GM19023 (cell line): ENCODE measurements around the gene ALG1L2.
"Not testable (repeated sequence)": the region's sequence is repeated elsewhere in the genome, so short reads cannot be mapped to it uniquely, and the experiment has no call there.

ENCODE experiments used
- ATAC-seq: cut with Tn5 transposase; IDR thresholded peaks from one replicate; pipeline ENCODE4 v1.9.1; 2021; ENCODE audit warnings: mild to moderate bottlenecking, moderate library complexity; ENCODE audit not compliant: unreplicated experiment

The ALG1L2 gene

DNA sequence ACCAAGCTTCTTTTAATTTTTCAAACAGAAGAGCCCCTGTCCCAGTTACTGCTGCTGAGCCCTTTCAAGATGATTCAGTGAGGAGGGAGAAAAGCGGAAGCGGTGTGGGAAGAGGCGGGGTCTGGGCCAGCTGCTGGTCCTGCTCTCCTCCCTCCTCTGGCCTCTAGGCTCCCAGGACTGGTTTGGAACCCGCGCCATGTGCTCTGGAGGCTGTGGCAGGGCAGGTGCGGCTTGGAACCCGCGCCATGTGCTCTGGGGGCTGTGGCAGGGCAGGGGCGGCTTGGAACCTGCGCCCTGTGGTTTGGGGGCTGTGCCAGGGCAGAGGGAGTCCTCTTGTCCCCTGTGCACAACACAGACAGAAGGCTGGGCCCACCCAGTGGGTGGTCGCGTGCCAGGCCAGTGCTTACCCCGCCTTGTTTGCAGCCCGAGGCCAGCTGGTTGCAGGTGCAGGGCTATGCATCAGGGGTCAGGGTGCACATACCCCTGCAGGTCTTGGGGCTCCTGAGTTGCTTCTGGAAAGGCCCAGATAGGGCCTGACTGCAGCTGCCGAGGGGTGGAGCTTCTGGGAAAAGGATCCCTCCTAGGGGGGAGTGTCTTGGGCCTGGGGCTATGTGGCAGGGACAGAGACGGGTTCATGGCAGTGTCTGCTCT lies 12.2 kb downstream of the ALG1L2 start:
- ATAC-seq: peak; percentile 48

DNA sequence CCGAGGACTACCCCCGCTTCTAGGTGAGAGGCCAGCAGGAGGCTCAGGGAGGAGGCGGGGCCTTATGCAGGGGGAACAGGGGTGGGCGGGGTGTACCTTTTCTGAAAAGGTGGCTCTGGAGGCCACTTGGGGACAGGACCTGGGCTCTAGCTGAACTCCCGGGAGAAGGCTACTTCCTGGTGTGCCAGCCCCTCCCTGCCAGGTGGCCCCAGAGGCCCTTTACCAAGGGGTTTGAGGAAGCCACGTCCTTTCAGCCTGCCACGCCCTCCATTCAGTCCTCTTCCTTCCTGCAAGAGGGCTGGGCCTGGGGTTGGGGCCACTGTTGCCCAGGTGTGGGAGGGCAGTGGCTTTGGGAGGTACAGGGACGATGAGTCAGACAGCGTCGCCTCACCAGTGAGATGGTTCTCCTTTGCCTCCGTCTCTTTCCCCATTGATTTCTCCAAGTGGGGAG lies 12.9 kb downstream of the ALG1L2 start:
- ATAC-seq: not testable (repeated sequence)

DNA sequence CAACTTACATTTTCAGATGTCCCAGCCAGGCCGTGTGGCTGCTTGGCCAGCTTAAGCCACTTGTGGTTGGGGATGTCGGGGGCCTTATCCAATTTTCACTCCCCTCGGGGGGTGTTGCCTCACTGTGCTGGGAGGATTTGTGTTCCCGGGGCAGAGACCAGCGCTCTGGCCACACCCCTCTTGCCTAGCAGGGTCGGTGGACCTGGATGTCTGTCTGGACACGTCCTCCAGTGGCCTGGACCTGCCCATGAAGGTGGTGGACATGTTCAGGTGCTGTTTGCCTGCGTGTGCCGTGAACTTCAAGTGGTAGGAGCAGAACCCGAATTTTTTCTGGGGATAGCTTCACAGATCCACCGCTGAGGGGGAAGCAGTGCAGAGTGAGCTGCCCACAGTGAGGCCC lies 14.2 kb downstream of the ALG1L2 start:
- ATAC-seq: not testable (repeated sequence)

DNA sequence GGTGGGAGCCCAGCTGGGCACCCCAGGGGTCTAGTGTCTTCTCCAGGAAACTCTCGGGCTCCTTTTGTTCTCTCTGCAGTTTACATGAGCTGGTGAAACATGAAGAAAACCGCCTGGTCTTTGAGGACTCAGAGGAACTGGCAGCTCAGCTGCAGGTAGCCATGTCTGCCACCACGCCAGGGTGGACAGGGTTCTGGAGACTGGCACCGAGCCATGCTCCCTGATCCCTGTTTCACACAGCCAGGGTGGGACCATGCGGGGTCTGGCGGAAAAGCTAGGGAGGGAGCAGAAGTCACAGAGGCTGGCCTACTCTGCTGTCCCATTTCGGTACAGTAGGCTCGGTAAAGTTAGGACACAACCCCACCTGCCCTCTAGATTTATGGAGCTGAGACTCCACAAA lies 15.5 kb downstream of the ALG1L2 start:
- ATAC-seq: not testable (repeated sequence)

DNA sequence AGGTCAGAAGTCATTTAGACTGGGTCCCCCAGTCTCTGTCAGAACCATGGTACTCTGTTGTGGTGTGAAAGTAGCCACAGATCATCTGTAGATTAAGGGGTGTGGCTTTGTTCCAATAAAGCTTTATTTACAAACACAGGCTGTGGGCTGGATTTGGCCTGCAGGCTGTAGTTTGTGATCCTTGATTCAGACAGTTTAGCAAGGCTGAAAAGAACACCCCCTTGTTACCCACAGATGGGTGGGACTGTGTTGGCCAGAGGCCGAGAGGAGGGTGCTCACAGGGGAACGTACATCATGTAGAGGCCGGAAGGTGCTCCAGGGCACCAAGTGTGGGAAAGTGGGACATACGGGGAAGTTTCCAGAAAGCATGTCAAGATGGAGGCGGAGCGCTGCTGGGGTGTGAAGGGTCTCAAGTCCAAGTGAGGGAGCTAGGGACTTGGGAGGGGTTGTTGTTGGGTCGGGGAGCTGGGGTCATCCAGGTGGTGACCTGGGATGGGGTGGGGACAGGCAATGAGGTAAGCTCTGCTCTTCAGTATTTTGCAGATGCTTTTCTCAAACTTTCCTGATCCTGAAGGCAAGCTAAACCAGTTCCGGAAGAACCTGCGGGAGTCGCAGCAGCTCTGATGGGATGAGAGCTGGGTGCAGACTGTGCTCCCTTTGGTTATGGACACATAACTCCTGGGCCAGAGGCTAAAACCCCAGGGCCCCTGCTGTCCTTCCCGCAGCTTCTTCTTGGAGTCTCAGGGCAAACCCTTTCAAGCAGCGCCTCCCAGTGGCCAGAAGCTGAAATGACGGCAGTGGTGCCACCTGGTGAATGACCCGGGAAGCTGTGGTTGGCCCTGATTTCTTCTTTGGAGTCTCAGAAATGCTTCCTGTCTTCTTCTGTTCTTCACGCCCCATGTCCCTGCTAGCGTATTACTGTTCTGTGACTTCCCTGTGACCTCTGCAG lies 16.3 kb downstream of the ALG1L2 start:
- not testable (repeated sequence) for ATAC-seq

DNA sequence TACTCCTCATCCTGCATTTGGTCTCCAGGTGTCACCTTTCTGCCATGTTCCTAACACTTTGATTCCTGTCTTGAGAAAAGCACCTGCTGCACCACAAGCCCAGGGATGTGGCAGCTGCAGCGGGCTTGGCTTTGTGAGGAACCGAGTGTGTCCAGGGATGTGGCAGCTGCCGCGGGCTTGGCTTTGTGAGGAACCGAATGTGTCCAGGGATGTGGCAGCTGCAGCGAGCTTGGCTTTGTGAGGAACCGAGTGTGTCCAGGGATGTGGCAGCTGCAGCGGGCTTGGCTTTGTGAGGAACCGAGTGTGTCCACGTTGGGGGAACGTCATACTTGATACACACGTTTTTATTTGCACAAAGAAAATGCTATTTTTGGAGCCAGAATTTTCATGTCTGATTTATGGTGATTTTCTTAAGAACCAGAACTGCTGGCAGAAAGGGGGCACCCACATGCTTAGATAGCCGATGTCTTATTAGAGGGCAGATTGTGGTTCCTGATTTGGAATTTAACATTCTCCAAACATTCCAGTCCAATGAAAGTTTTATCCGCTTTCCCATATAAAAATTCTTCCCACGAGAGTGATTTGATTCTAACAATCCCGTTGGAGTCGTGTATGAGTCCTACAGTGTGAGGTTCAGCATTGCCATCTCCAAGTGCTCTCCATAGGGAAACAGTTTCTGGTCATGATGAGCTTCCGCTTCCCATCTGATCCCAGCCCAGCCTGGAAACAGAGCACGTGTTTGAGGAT lies 17.2 kb downstream of the ALG1L2 start:
- ATAC-seq: not testable (repeated sequence)

DNA sequence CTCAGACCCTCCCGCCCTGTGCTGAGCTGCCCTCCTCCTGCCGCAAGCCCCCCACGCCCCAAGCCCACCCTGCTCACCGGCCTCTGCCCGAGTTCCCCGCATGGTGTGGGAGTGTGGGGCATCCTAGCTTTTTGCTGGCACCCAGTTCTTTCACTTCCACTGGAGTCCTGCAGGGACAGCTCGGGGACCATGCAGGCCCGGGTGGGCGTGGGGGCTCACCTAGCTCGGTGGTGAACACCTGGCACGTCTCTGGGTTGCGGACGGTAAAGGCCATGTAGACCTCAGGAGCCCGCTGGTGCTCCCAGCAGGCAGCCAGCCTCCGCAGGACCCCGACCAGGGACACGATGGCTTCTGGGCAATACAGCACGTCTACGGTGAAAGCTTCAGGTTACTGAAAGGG lies 20.9 kb downstream of the ALG1L2 start:
- ATAC-seq: not testable (repeated sequence)

DNA sequence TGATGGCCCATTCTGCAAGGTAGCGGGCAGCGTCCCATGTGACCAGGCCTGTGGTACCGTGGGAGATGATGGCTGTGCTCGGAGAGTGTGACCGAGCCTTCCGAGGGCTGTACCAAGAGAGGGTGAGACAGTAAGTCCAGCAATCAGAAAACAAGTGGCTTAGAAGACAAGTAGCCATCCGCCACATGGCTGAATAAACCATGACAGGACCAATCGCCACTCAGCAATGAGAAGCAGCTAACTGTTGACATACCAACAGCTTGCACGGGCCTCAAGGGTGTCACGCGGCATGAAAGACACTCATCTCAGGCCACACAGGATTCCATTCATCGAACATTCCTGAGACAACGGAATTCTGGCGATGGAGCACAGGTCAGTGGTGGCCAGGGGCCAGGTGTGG lies 22.6 kb downstream of the ALG1L2 start:
- not testable (repeated sequence) for ATAC-seq

DNA sequence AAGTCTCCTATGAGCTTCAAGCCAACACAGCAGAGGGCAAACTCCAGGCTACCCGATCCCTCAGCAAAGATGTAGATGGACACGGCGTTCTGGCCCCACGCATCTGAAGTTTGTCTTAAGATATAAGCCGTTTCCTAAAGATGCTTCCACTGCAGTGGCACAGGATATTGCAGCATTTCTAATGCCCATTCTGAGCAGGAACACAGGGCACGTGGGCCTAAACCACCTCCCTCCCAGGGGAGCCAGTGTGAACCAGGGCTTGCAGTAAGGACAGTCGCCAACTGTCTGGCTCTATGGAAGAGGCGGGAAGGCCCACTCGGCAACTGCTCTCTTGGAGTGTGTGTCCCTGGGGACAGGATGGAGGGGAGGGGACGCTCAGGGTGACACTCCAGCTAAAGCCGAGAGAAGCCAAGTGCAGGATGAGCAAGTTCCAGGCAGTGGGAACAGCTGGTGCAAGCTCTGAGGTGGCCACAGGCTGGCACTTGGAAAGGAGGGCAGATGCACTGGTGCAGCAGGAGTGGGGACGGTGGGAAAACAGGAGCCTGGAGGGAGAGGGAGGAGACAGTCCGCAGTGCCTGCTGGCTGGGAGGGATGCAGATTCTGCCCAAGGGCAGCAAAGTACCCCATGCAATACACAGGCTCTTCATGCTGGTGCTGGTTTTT lies 25.8 kb downstream of the ALG1L2 start:
- not testable (repeated sequence) for ATAC-seq

DNA sequence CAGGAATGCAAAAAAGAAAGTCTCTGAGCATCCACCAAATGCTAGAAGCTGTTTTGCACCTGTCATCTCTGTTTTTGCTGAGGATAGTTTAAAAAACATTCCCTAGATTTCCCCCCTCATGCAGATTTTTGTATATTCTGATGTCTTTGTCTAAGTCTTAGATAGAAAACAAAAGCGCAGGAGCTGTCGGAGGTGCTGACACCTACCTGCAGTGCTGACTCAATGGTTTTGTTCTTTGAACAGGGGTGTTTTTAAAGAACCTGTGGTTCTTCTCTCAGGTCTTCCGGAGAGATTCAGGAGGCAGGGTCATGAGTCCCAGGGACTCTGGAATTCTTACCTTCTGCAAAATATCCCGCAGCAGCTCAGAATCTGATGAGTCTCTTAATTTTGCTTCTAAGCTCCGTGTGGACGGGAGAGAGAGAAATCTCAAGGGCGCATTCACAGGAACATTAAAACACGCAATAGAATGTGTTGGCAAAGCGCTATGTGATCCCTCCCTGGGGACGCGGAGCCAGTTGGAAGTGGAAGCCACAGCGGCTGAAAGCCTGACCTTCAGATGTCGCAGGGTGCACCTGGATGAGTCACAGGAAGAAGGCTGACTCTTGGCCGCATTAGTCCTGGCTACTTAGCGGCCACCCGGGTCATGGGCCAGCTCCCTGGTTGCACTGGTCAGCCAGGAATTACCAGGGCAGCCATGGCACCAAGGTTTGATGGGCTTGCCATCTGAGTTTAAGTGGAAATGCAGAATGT lies 27.4 kb downstream of the ALG1L2 start:
- not testable (repeated sequence) for ATAC-seq

DNA sequence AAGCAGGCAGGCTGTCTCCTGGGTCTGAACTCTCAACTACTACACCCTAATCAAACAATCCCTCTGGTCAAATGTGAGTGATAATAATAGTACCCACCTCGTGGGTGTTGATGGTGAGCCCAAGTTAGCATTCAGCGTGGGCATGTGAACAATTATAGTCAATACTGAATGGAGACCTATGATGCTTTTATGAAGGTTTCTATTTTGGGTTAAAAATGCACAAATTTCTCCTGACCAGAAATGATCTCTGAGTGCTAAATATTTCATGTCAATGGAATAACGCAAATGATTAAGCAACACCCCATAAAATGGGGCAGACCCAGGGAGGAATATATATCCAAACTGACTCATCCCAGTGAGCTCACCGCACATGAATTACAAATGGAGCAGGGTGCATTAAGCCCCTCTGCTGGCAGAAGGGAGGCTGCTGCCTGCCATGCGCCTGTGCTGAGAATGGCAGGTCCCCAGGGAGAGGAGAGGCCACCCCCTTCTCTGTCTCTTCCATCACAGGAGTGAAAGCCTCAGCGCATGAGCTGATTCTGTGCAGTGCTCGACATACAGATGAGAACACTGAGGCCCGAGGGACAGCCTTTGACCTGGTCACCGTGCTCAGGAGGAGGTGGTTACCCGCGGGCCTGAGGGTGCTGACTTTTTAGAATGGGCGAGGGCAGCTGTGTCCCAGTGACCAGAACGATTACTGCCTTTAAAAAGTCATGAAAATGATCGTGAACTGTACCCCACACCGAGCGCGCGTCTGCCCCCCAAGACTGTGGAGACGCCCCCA lies 28.9 kb downstream of the ALG1L2 start:
- not testable (repeated sequence) for ATAC-seq

DNA sequence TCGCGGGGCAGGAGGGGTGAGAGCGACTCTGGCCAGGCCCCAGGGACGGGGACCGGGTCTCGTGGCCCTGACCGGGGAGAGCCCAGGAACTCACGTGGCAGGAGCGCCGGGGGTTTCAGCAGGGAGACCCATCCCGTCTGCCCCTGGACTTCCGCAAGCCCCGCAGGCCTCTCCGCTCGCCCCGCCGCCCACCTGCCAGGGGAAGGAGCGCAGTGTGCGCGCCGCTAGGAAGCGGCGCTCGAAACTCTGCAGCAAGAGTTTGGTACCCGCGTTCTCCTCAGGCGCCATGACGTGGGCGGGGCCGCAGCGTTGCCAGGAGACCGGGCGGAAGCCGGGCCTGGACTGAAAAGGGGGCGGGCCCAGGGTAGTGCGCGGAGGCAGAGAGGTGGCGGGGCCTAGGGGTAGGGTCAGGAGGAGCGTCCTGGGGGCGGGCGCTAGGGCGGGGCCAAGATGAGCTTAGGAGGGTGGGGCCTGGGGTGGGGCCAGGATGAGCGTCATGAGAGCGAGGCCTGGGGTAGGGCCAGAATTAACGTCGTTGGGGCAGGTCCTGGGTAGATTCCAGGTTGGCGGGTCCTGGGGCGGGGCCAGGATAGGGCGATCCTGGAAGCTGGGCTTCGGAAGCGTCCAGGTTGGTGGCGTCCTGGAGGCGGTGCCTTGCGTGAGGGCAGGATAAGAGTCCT lies 29.7 kb downstream of the ALG1L2 start:
- peak; percentile 98 for ATAC-seq

DNA sequence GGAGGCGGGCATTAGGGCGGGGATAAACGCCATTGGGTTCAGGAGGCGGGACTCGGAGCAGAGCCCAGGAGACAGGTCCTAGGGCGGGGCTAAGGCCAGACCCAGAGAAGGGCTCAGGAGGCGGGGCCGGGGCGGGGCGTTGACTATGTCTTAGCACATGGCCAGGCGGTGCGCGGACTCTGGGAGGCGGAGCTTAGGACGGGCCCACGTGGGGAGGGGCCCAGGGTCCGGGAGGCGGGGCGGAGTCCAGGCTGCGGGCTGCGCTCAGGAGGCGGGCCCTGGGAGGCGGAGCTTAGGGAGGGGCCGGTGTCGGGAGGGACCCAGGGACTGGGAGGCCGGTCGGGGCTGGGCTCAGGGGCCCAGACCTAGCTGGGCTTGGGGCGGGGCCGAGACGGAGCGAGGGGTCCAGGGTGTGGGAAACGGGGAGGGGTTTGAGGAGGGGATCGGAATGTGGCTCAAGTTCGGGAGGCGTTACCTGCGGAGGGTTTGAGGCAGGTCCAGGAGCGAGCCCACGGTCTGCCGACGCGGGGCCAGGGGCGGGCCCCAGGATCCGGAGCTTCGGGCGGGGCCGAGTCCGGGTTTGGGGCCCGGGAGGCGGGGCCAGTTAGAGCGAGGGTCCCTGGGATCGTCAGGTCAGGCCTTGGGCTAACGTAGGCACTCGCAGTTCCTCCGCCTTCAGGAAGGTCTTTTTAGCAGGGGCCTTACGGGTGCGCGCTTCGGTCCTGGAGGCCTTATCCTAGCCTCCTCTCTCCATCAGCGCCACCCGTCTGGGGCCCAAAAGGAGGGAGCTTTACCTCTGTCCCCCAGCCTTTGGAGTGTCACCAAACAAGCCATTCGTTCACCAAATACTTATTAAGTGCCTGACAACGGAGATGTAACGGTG lies 30.5 kb downstream of the ALG1L2 start:
- ATAC-seq: peak; percentile 64

DNA sequence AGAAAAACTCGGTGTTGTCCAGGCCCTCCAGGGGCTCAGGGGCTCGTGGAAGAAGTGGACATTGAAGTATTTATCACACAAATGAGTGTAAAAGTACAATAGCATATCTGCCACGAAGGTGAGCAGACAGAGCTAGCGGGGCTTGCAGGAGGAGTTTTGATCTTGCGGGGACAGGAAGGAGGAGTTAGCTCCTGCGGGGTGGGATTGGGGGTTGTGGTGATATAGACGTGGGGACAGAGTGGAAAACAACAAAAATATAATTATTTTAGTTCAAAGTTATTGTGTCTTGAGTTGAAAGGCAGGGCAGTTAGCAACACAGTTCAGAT lies 31.1 kb downstream of the ALG1L2 start:
- not testable (repeated sequence) for ATAC-seq

DNA sequence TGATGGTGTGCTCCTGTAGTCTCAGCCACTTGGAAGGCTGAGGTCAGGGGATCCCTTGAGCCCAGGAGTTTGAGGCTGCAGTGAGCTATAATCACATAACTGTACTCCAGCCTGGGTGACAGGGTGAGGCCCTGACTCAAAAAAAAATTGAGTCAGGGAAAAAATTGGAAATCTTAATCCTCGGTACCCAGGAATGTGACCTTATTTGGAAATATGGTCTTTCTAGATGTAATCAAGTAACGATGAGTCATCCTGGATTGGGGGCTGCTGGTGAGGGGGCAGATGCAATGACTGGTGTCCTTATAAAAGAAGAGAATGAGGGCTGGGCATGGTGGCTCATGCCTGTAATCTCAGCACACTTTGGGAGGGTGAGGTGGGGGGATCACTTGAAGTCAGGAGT lies 33.8 kb downstream of the ALG1L2 start:
- not testable (repeated sequence) for ATAC-seq

DNA sequence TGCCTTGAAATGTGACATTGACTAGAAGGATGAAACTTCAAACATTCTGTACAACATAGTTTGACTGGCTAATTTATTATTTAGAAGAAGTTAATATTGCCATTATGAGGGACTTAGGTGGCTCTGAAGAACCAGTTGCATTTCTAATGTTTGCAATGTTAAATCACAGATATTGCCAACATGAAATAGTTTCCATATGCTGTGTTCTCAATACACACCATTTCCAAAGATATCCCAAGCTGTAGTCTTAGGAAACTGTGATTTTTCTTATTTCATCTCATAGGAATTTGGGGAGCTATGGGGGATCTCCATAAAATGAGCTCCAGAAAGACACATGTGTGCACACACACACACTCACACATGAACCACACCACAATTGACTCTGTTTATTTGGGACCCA lies 36.3 kb downstream of the ALG1L2 start:
- no peak for ATAC-seq

DNA sequence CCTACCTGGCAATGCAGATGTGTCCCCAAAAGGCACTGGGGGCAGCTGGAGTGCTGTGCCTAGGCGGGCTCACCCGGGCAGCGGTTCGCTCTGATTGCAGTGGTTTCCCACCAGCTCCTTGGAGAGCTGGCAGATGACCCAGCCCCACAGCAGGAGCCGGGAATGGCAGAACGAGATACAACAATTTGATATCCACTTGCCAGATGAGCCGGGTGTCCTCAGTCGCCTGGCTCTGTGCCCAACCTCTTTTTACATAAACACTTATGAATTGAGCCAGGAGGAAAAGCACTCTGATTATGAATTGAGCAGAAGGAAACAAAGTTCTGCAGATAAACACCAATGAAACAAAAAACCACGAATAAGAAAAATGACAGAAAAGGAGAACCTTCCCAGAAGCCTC lies 38.2 kb downstream of the ALG1L2 start:
- not testable (repeated sequence) for ATAC-seq

DNA sequence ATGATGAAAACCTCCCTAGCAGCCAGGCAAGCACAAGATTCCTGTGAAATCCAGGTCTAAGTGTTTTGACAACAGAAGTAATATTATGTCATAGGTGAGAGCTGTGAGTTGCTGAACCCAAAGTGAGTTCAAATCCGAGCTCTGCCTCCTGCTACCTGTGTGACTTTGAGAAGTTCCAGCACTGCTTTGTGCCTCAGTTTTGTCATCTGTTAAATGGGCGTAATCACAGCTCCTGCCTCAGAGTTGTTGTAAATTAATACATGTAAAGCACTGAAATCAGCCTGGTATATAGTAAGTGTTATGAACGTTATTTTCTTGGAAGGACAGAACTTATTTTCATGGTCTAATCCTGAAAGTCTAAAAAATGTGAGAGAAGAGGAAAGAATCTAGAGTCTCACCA lies 38.7 kb downstream of the ALG1L2 start:
- not testable (repeated sequence) for ATAC-seq
